WERI-Rb-1 (cell line): ENCODE data around the gene TMEM240.

Experiments used
- DNase-seq: peaks from one replicate; pipeline ENCODE4 v3.0.0-alpha.2; 2020
- H3K27ac ChIP-seq: fragments of 250-450 bp; sonication (Bioruptor Pico); 2 replicates; pipeline ENCODE4 v1.5.1; 2020; ENCODE audit warnings: mild to moderate bottlenecking, moderate library complexity
- H3K27me3 ChIP-seq: fragments of 250-450 bp; sonication (Bioruptor Pico); 2 replicates; pipeline ENCODE4 v1.5.1; 2021; ENCODE audit warnings: mild to moderate bottlenecking, low read depth, moderate library complexity; ENCODE audit not compliant: insufficient read depth, severe bottlenecking
- H3K36me3 ChIP-seq: fragments of 250-450 bp; sonication (Bioruptor Pico); 2 replicates; pipeline ENCODE4 v1.5.1; 2020; ENCODE audit warnings: mild to moderate bottlenecking, moderate library complexity
- H3K4me3 ChIP-seq: 2 replicates; pipeline ENCODE4 v1.5.1; 2011; ENCODE audit warnings: low read depth, mild to moderate bottlenecking, control low read depth, low read length
- H3K9me3 ChIP-seq: fragments of 250-450 bp; sonication (Bioruptor Pico); 2 replicates; pipeline ENCODE4 v1.5.1; 2021; ENCODE audit warnings: mild to moderate bottlenecking, moderate library complexity; ENCODE audit not compliant: severe bottlenecking
- CTCF ChIP-seq: IDR thresholded peaks from 2 replicates; pipeline ENCODE4 v1.5.1; 2011; ENCODE audit warnings: low read depth, mild to moderate bottlenecking, control low read depth, inconsistent platforms, low read length

The TMEM240 gene

GRCh38 chr1:1565340-1565739, 24.9 kb upstream of the TMEM240 start:
- no peaks in the 10 kb centered on the region for H3K27me3 ChIP-seq
- TF ChIP-seq CTCF: no peak
- DNase-seq: no peak
- H3K36me3 ChIP-seq: peaks cover 67% of the 10 kb centered on the region
- no peak overlapping the region for H3K27ac ChIP-seq
- no peak overlapping the region for H3K4me3 ChIP-seq
- no peaks in the 10 kb centered on the region for H3K9me3 ChIP-seq

GRCh38 chr1:1564268-1564667, 23.8 kb upstream of the TMEM240 start:
- peaks cover 61% of the 10 kb centered on the region for H3K36me3 ChIP-seq
- no peaks in the 10 kb centered on the region for H3K9me3 ChIP-seq
- no peaks in the 10 kb centered on the region for H3K27me3 ChIP-seq
- DNase-seq: no peak
- no peak for TF ChIP-seq CTCF
- H3K4me3 ChIP-seq: no peak overlapping the region
- no peak overlapping the region for H3K27ac ChIP-seq

- no peak for DNase-seq
- no peak for TF ChIP-seq CTCF
- Histone ChIP-seq H3K27ac (no peak overlapping the region), H3K9me3 (no peaks in the 10 kb centered on the region), H3K36me3 (peaks cover 58% of the 10 kb centered on the region), H3K27me3 (no peaks in the 10 kb centered on the region), H3K4me3 (no peak overlapping the region)
These were observed 23.3 kb upstream of the TMEM240 start for GRCh38 chr1:1563688-1564087.

- H3K27ac ChIP-seq: no peak overlapping the region
- TF ChIP-seq CTCF: no peak
- DNase-seq: no peak
- H3K36me3 ChIP-seq: peaks cover 62% of the 10 kb centered on the region
- H3K27me3 ChIP-seq: no peaks in the 10 kb centered on the region
- no peaks in the 10 kb centered on the region for H3K9me3 ChIP-seq
- no peak overlapping the region for H3K4me3 ChIP-seq
These were observed 22.3 kb upstream of the TMEM240 start for GRCh38 chr1:1562556-1563195.

GRCh38 chr1:1561801-1562470, 21.5 kb upstream of the TMEM240 start:
- H3K4me3 ChIP-seq: no peak overlapping the region
- H3K9me3 ChIP-seq: no peaks in the 10 kb centered on the region
- peaks cover 65% of the 10 kb centered on the region for H3K36me3 ChIP-seq
- TF ChIP-seq CTCF: no peak
- no peak overlapping the region for H3K27ac ChIP-seq
- H3K27me3 ChIP-seq: no peaks in the 10 kb centered on the region
- DNase-seq: no peak
